GM20000 (cell line): Measurements from ENCODE around the gene CCDC92.

ENCODE experiments used
- DNase-seq: peaks from one replicate; pipeline ENCODE4 v3.0.0; 2012; ENCODE audit warnings: low spot score
- TF ChIP-seq, protein P1 (sequence below): IDR thresholded peaks from 2 replicates; pipeline ENCODE4 v1.5.1; 2012; ENCODE audit warnings: mild to moderate bottlenecking, control low read depth; ENCODE audit errors: extremely low read depth, missing control alignments

Gene CCDC92

DNA sequence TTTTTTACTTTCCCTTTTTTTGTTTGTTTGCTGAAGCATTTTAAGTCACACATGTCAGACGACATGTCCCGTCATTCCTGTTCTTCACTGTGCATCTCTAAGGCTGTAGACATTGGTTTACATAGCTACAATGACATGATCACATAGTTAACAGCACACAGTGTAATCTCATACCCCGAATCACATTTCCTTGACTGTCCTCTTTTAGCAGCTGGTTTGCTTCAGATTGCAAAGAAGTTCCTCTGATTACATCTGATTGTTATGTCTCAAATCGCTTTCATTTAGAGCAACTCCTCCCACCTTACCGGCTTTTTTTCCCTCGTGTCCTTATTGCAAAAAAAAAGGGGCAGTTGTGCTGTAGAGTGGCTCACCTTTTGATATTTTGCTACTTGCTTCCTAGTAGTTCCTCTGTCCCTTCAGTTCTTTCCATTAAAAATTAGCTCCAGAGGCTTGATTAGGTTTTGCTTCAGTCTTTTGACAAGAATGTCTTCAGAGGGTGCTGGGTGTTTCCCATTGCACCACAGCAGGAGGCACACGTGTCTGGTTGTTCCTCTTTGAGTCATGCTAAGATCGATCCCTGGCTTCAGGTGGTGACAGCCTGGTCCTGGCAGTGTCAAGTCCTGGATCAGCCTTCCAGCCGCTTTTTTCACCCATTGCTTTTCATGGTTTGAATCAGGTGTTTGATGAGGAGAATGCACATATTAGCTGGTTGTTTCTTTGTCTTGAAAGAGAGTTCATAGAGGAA lies 35.4 kb upstream of the CCDC92 start:
- TF ChIP-seq, protein P1, sequence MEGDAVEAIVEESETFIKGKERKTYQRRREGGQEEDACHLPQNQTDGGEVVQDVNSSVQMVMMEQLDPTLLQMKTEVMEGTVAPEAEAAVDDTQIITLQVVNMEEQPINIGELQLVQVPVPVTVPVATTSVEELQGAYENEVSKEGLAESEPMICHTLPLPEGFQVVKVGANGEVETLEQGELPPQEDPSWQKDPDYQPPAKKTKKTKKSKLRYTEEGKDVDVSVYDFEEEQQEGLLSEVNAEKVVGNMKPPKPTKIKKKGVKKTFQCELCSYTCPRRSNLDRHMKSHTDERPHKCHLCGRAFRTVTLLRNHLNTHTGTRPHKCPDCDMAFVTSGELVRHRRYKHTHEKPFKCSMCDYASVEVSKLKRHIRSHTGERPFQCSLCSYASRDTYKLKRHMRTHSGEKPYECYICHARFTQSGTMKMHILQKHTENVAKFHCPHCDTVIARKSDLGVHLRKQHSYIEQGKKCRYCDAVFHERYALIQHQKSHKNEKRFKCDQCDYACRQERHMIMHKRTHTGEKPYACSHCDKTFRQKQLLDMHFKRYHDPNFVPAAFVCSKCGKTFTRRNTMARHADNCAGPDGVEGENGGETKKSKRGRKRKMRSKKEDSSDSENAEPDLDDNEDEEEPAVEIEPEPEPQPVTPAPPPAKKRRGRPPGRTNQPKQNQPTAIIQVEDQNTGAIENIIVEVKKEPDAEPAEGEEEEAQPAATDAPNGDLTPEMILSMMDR: no peak
- peak; percentile 20 for DNase-seq

DNA sequence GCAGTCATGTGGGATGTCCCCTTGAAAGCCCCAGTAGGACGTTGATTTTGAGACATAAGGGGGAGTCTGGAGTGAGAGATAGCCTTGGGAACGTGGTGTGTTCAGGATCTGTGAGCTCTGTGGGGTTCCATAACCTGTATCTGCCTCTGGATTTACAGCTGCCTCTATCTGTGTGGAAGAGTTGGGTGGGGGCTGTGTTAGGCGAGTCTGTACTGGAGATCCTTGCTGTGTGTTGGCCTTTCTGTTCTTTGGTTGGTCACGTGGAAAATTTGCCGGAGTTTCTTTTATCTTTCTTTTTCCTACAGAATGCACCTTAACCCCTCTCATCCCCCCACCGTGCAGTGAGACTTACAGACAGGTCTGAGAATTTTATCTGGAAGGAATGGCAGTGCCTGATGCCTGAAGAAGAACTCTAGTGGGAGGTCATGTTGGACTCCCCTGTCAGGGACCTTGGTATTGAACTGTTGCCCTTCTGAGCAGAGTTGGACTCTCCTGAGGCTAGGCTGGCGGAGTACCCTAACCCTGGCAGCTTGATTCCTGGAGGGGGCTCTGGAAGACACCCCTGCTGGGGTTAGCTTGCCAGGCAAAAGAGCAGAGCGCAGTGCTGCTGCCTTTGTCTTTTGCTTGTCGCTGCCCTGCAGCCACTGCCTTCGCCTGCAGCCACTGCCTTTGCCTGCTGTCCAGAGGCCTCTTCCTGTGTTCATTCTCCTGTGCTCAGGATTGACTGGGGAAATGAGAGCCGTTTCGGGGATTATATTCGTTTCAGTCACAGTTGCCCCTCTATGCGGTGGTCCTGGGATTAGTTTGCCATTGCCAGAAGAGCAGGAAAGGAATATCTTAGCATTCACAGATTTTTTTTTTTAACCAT lies 34.4 kb upstream of the CCDC92 start:
- DNase-seq: no peak
- TF ChIP-seq, protein P1: no peak

DNA sequence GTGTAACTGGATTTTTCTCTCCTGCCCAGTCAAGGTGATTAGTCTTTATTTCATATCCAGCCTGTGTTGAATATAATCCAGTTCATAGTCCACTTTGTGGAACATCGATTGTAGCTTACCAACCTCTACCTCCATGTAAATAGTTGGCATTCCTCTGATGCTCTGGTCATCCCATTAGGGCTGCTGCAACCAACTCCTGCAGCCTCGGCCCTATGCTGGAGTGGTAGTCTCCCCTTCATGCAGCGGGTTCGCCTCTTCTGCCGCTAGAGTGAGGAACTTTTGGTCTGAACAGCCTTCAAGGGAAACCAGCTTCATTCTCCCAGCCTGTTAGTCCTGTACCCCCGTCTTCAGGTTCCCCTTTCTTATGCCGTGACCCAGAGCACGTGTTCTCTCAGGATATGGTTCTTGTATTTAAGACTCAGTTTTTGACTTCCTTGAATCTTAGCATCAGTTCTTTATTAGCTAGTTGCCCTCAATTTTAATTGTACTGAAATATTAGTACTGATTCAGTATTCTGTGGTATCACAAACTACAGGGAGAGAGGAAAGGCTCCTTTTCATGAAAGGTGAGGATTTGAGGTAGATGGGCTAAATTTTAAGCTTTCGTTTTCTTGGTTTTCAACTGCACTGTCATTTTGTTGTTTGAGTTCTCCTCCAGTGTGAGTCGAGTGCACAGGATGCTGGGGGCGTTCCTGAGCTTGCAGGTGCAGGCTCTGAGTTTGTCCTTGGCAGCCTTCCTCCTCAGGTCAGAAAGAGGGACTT lies 33.6 kb upstream of the CCDC92 start:
- TF ChIP-seq, protein P1: no peak
- peak; percentile 65 for DNase-seq

DNA sequence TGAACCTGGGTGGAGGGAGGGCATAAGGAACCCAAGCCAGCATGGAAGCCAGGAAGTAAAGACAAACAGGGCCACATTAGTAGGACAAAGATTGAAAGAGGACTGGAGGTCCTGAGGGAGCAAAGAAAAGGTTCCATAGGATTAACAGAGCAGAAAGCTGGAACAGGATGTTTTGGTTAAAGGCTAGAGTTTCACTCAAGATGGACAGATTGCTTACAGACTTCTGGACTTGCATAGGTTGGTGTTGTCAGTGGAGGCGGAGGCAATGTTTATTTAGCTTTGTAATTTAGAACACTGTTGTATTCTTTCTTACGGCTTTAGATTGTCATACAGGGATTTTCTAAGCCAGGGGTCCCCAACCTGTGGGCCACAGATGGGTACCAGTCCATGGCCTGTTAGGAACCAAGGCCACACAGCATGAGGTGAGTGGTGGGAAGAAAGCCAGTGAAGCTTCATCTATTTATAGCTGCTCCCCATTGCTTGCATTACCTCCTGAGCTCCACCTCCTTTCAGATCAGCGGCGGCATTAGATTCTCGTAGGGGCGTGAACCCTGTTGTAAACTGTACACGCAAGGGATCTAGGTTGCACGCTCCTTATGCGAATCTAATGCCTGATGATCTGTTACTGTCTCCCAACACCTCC lies 31.7 kb upstream of the CCDC92 start:
- DNase-seq: no peak
- TF ChIP-seq, protein P1: no peak

DNA sequence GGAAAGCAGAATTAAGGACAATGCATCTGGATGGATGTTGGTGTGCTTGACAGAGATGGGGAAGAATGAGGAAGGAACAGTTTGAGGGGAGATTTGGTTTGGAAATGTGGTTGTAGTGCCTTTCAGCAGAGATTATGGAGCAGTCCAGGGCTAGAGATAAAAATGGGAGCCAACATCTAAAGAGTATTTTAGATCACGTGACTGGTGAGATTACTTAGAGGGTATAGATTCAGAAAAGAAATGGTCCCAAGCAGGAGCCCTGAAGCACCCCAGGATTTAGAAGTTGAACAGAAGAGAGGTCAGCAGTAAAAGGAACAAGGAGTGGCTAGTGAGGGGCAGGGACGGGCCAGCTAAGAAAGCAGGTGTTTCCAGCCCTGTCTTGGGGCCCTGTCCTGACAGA lies 30.0 kb upstream of the CCDC92 start:
- TF ChIP-seq, protein P1: no peak
- no peak for DNase-seq

DNA sequence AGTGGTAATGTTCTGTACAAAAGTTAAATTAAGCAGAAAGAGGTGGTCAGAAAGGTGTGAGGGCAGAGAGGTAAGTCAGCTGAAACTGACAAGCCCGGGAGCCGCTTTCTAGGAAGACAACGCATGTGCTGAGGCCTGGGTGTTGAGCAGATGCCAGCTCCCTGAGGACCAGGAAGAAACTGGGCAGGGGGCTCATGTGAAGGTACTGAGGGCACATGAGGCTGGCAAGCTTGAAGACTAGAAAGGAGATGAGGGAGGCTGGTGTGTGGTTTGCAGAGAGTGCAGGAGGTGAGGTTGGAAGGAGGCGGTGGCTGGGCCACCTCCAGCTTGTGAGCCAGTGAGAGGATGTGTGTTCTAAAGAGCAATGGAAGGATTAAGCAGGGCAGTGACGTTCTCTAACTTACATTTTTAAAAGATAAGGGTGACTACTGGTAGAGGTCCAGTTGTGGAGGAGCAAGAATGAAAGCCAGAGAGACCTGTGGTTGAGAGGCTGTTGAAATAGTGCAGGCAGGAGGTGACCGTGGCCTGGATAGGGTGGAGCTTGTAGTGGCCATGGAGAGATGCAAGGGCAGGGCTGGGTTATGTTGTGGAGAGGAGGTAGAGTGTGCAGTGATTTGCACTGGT lies 29.5 kb upstream of the CCDC92 start:
- TF ChIP-seq, protein P1: no peak
- no peak for DNase-seq
